Heart right ventricle (tissue), 16 donors: ENCODE measurements around the gene ADAMTS17. TPM values are rescaled to one million over a fixed set of nuclear protein-coding genes. Genes with fewer than 3 reads are reported as not detected.

Experiments
- ATAC-seq, 8 donors: fragments of 200-7000 bp; cut with Tn5 transposase; one replicate each; pipeline ENCODE4 v1.9.1; 2020; ENCODE audit warnings: mild to moderate bottlenecking in 8 of 8, moderate library complexity in 8 of 8, moderate number of reproducible peaks in 1 of 8
- DNase-seq, 2 donors: peaks; one replicate each; pipeline ENCODE4 v3.0.0-alpha.2; 2020
- H3K27ac ChIP-seq, 10 donors: fragments of 200-600 bp; sonication (generic) in 2 of 10; one replicate each; pipeline versions ENCODE4 v1.5.0 to v1.8.0; 2020 to 2022; ENCODE audit warnings: mild to moderate bottlenecking in 3 of 10
- H3K27me3 ChIP-seq, 7 donors: fragments of 200-600 bp; one replicate each; pipeline ENCODE4 v1.8.0; 2021 to 2022; ENCODE audit warnings: mild to moderate bottlenecking in 2 of 7
- H3K36me3 ChIP-seq, 9 donors: fragments of 200-600 bp; sonication (generic) in 1 of 9; one replicate each; pipeline versions ENCODE4 v1.5.0 to v1.8.0; 2020 to 2022; ENCODE audit warnings: mild to moderate bottlenecking in 2 of 9
- H3K4me1 ChIP-seq, 9 donors: fragments of 200-600 bp; sonication (generic) in 1 of 9; one replicate each; pipeline versions ENCODE4 v1.5.0 to v1.8.0; 2020 to 2022; ENCODE audit warnings: mild to moderate bottlenecking in 4 of 9
- H3K4me3 ChIP-seq, 10 donors: fragments of 200-600 bp; sonication (generic) in 2 of 10; one replicate each; pipeline versions ENCODE4 v1.5.0 to v1.8.0; 2020 to 2022; ENCODE audit warnings: mild to moderate bottlenecking in 7 of 10, moderate library complexity in 2 of 10
- H3K9me3 ChIP-seq, 11 donors: fragments of 200-600 bp in 10 of 11; sonication (generic) in 2 of 11; one replicate each; pipeline versions ENCODE4 v1.5.0 to v1.8.0; 2013 to 2022; ENCODE audit warnings: mild to moderate bottlenecking in 2 of 11, control low read depth in 1 of 11, moderate library complexity in 1 of 11
- WGBS, 2 donors: extraction: QIAGEN DNeasy Blood & Tissue Kit; methylation state at CpG; one replicate each; pipeline ENCODE4 v1.1.7; 2013; ENCODE audit warnings: inconsistent platforms in 1 of 2; 5-methylcytosine and 5-hydroxymethylcytosine counted together
- intact Hi-C, 10 donors: fragments of 100-400 bp; cut with DNase I; formaldehyde crosslinking; loops; one replicate each; pipeline versions ENCODE4 v1.11.1 to v1.14.2; 2022
- polyA plus RNA-seq, 2 donors: library from polyadenylated mRNA; stranded (reverse); fragments of 200-250 nt; gene quantifications; one replicate each; pipeline ENCODE4 v1.2.3, GENCODE V29; 2013
- total RNA-seq, 10 donors: library from RNA; stranded (reverse); fragmentation: NEBNext Ultra II Directional in 3 of 10; extraction: Animal tissue kit (Norgen Biotek cat#: 25700) in 3 of 10; gene quantifications; one replicate each; pipeline versions ENCODE4 v1.2.1 to v1.2.4, GENCODE V29; 2021 to 2023
- TF ChIP-seq, protein P1 (sequence below), 9 donors: fragments of 200-600 bp; sonication (generic) in 2 of 9; IDR thresholded peaks; one replicate each; pipeline versions ENCODE4 v1.5.0 to v1.8.0; 2021 to 2022; ENCODE audit warnings: antibody characterized with exemption in 9 of 9, mild to moderate bottlenecking in 5 of 9, moderate library complexity in 1 of 9
- donor health status: Arrhythmogenic right ventricular cardiomyopathy.
- donor health status: ischemic (EF 13 %, LVEDD 7.1; RV severe dilation, severe dysfunction).
- donor health status: healthy with polysubstance abuse.
- donor health status: DM: no; HTN: yes; CAD: no.
- donor health status: DM: no; HTN: no; CAD: no.
- donor health status: ischemic (EF 25% LVEDD 6.9; RV normal size, moderate dysfunction).
- donor health status: ischemic (EF 25% LVEDD 5.7; RV mildly dilated, moderate dysfunction).
- donor health status: healthy.
- donor health status: DM: yes; HTN: yes; CAD: no.
- donor health status: Ischemic cardiomyopathy.
- donor health status: ischemic (EF 35%, LVEDD 5.7; RV mildly dilated, moderate dysfunction).
- donor health status: nonischemic (EF 11% LVEDD 7.7; RV severe dilation, severe dysfunction).
- donor health status: DM: yes; HTN: yes; CAD: no.
- donor health status: PGD.
- donor health status: ischemic (EF 29% LVEDD 5.4; RV normal size, mild dysfunction).
- donor health status: nonischemic (EF 23%, LVEDD 6.1; RV moderate dilation, normal function).

Gene ADAMTS17
- total and polyA plus RNA-seq, 12 donors: 0.47 to 5.0 (median 1.2) TPM

DNA sequence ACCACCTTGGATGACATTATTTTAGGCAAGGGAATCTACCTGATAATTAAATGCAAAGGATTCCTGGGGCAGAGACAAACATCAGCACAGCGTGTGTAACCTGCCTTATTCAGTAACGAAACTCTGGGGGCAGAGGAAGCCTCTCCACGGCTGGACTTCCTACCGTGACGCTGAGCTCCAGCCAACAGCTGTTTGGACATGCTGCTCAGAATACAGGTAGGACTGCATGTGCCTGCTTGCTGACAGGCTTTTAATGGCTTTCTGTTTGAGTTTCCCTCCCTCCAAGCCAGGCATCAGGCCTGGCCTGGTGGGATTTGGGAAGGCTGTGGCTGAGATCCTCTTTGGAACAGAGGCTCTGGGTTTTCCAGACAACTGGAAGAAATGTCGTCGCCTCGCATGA lies 150.6 kb downstream of the ADAMTS17 start:
- H3K27ac ChIP-seq: no peak overlapping the region
- WGBS, 2 donors: 68 to 70% methylated on average over 8 of the region's 8 CpGs
- intact Hi-C loops: no loop called here
- no peak overlapping the region for H3K4me3 ChIP-seq
- TF ChIP-seq, protein P1, sequence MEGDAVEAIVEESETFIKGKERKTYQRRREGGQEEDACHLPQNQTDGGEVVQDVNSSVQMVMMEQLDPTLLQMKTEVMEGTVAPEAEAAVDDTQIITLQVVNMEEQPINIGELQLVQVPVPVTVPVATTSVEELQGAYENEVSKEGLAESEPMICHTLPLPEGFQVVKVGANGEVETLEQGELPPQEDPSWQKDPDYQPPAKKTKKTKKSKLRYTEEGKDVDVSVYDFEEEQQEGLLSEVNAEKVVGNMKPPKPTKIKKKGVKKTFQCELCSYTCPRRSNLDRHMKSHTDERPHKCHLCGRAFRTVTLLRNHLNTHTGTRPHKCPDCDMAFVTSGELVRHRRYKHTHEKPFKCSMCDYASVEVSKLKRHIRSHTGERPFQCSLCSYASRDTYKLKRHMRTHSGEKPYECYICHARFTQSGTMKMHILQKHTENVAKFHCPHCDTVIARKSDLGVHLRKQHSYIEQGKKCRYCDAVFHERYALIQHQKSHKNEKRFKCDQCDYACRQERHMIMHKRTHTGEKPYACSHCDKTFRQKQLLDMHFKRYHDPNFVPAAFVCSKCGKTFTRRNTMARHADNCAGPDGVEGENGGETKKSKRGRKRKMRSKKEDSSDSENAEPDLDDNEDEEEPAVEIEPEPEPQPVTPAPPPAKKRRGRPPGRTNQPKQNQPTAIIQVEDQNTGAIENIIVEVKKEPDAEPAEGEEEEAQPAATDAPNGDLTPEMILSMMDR (IDR thresholded peaks at IDR 0.05): no peak
- H3K9me3 ChIP-seq: no peaks in the 10 kb centered on the region
- no peak for ATAC-seq
- peaks cover 0 to 6% (median 0%) of the 10 kb centered on the region in 7 donors for H3K27me3 ChIP-seq
- no peaks in the 10 kb centered on the region for H3K36me3 ChIP-seq
- no peak for DNase-seq
- no peaks in the 10 kb centered on the region for H3K4me1 ChIP-seq

DNA sequence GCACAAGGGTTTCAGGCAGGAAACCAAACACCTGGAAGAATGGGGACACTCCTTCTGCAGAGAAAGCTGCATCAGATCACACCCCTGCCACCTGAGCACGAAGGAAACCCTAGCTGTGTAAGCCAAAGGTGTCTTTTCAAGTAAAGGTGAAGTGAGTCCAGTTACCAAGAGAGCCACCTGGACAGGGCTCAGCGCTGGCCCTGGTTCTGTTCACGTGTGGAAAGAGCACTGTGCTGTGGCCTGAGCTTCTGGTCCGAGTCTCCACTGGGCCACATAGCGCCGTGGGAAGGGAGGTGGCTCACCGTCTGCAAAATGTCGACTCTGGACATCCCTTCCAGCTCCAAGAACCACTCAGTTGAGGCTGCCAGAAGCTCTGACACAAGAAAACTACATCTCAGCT lies 151.1 kb downstream of the ADAMTS17 start:
- no peak overlapping the region for H3K27ac ChIP-seq
- TF ChIP-seq, protein P1 (IDR thresholded peaks at IDR 0.05): no peak
- DNase-seq: no peak
- H3K27me3 ChIP-seq: peaks cover 0 to 6% (median 0%) of the 10 kb centered on the region in 7 donors
- no peaks in the 10 kb centered on the region for H3K4me1 ChIP-seq
- no peaks in the 10 kb centered on the region for H3K36me3 ChIP-seq
- no peaks in the 10 kb centered on the region for H3K9me3 ChIP-seq
- WGBS, 2 donors: 85 to 89% methylated on average over 8 of the region's 8 CpGs
- ATAC-seq: no peak
- intact Hi-C loops: no loop called here
- no peak overlapping the region for H3K4me3 ChIP-seq

DNA sequence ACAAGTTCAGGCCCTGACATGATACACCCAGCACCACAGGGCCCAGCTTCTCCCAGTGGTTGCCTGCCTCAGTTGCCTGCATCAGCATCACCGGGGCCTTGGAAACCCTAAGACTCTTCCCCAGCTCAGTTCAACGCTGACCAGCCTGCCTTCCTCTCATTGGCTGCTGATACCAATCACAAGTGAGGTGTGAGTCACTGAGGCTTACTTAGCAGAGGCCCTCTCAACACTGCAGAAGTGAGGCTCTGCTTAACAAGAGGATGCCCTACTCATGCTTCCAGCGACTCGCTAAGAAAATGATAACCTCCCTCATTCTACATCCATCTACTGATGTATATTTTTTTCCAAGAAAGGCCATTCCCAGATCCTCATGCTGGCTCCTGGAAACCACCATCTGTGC lies 151.9 kb downstream of the ADAMTS17 start:
- no peak overlapping the region for H3K27ac ChIP-seq
- H3K36me3 ChIP-seq: no peaks in the 10 kb centered on the region
- intact Hi-C loops: no loop called here
- 88 to 89% methylated on average over 4 of the region's 4 CpGs for WGBS, 2 donors
- TF ChIP-seq, protein P1 (IDR thresholded peaks at IDR 0.05): no peak
- H3K27me3 ChIP-seq: peaks cover 0 to 6% (median 0%) of the 10 kb centered on the region in 7 donors
- ATAC-seq (no peak), DNase-seq (no peak)
- H3K9me3 ChIP-seq: no peaks in the 10 kb centered on the region
- H3K4me3 ChIP-seq: no peak overlapping the region
- no peaks in the 10 kb centered on the region for H3K4me1 ChIP-seq

GRCh38 chr15:100189319-100189718 lies 152.5 kb downstream of the ADAMTS17 start:
- WGBS, 2 donors: 83% methylated on average over 6 of the region's 6 CpGs
- no peaks in the 10 kb centered on the region for H3K9me3 ChIP-seq
- H3K27ac ChIP-seq: no peak overlapping the region
- intact Hi-C loops: no loop called here
- no peak overlapping the region for H3K4me3 ChIP-seq
- no peak for DNase-seq
- H3K27me3 ChIP-seq: peaks cover 0 to 6% (median 0%) of the 10 kb centered on the region in 7 donors
- TF ChIP-seq, protein P1 (IDR thresholded peaks at IDR 0.05): no peak
- no peak for ATAC-seq
- H3K36me3 ChIP-seq: no peaks in the 10 kb centered on the region
- H3K4me1 ChIP-seq: no peaks in the 10 kb centered on the region
